ENCODE data around the gene TKT.

GRCh38 chr3:53179580-53179979 is 76.2 kb downstream of the TKT start:
- TF ChIP-seq EP300 (IDR thresholded peaks at IDR 0.05) (no peak), CTCF (IDR thresholded peaks at IDR 0.05) (no peak), POLR2A (IDR thresholded peaks at IDR 0.05) (no peak)

All from upper lobe of left lung (tissue), 4 donors.